HG03460 (cell line): Measurements from ENCODE around the gene PNP.
"Not testable (repeated sequence)": the region's sequence is repeated elsewhere in the genome, so short reads cannot be mapped to it uniquely, and the experiment has no call there.

Experiments used
- ATAC-seq: cut with Tn5 transposase; IDR thresholded peaks from one replicate; pipeline ENCODE4 v1.9.1; 2021; ENCODE audit not compliant: unreplicated experiment

The PNP gene

GRCh38 chr14:20469242-20469889 lies at the start of gene PNP:
PNP (plus strand) TSS chr14:20469406; CDS start chr14:20469525, 119 bp downstream.
- ATAC-seq = peak; percentile 92

GRCh38 chr14:20419419-20419818 lies 49.8 kb upstream of the PNP start:
- no peak for ATAC-seq

GRCh38 chr14:20421267-20421666 lies 47.9 kb upstream of the PNP start:
- no peak for ATAC-seq

DNA sequence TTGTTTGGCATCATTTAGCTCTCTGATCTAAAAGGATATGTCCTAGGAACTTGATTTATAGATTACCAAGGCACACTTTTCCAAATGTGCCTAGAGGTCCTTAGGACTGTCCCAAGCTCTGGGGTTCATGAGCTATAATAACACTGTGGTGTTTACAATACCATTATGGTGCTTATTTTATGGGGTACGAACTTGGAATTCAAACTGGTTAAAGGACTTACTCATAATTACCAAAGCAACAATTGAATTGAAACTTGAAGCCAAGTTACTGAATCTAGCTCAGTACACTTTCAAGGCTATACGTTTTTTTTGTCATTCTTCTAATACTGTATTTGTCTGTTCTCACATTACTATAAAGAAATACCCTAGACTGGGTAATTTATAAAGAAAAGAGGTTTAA lies 46.3 kb upstream of the PNP start:
- ATAC-seq = no peak

DNA sequence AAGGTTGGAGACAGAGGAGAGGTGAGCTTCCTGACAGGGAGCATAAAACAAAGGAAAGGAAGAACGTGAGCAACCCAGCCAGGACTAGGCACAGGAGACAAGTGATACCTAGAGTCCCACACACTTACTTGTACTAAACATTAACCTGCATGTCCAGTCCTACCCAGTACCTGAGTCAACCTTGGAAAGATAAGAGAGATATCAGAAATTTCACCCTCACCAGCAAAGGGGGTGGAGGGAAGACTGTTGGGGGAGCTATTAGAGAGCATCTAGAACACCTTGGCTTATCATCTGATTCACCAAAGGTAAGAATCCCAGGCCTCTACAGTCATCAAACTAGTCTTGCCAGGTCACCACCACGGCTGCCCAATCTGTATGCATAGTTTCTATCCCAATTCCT lies 44.4 kb upstream of the PNP start:
- no peak for ATAC-seq

DNA sequence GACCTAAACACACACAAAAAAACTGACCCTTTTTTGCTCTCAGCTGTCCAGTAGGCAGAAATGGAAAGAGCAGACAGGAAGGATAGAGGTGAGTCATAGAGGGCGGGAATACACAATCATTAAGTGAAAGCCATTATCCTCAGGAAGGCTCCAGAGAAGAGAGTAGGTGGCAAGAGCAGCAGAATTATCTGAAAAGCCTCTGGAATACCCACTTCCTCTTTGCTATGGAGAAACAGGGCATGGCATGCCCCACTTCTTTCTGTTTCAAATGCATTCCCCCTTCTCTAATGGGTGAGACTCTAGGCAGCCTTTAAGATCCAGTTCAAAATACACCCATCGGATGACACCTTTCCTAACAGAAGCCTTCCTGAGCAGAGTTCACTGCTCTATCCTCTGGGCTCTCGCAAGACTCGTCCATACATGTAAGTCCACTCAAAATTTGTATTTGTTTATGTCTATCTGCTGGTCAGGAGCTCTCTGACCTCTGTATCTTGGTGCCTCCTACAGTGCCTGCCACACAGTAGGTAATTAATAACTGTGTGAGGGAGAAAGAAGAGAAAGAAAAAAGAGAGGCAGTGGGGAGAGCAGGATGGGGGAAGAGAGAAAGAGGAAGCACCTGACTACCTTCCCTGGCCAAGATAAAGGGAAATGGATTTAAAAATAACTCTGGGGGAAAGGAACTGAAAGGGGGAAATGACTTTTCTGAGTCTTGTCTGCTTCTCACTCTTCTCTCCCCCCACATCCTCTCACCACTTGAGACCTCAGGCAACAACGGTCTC lies 41.8 kb upstream of the PNP start:
- peak; percentile 63 for ATAC-seq

DNA sequence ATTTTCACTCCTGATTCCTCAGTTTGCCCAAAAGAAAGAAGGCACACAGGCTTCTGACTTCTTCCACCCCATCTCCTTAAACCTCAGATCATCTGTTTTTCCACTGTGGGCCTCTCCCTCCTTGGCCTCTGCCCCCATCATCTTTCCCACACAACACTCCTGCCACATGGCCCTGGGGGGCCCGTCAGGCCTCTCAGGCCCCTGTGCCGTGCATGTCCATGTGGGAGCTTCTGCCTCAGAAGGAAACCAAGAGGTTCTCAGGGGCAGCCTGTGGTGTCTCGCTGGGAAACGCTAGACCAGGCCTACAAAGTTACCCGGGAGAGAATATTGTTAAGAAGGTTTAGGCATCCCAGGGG lies 41.2 kb upstream of the PNP start:
- ATAC-seq = peak; percentile 35

- ATAC-seq = no peak
These were observed 40.4 kb upstream of the PNP start for GRCh38 chr14:20428802-20429201.

GRCh38 chr14:20429801-20430669 lies 39.2 kb upstream of the PNP start:
- ATAC-seq = no peak

DNA sequence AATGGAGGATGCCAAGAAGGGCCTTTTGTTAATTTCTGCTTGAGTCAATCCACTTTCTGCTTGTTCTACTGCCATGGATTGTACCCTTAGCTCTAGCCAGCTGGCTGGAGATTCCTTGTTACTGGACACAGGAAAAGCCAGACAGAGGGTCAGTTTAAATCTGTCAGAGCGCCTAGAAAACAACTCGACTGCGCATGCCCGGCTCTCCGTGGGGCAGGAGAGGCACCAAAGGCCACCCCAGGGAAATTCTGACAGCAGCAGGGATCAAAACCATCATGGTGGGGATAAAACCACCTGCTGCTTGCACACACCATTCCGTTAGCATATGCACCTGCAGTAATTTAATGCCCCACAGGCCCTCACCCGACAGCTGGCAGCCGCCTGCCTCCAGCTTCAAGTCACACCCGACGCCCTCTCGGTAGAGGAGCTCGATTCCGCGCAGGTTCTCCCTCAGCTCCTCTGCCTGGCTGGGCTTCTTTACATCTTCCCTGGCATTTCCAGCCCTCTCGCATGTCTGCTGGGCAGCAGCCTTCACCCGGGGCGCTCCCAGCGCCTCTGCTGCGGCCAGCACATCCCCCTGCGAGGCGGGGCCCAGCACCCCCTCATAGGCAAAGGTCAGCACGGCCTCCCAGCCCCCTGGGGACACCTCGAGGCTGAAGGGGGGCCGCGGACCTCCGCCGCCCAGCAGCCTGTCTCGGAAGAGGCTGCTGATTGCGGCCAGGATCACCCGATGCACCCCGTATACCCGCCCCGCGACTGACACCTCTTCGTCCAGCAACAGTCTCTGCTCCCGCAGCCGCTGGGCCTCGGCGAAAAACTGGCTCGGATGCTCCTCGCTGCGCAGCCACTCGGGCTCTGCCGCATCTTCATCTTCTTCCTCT lies 34.3 kb upstream of the PNP start:
- no peak for ATAC-seq

GRCh38 chr14:20435582-20436362 lies 33.4 kb upstream of the PNP start, which contains the start of gene KLHL33:
KLHL33 (minus strand) TSS chr14:20436166; CDS start chr14:20435811, 355 bp downstream.
- ATAC-seq = no peak

- no peak for ATAC-seq
These were observed 32.8 kb upstream of the PNP start for GRCh38 chr14:20436363-20436755.

DNA sequence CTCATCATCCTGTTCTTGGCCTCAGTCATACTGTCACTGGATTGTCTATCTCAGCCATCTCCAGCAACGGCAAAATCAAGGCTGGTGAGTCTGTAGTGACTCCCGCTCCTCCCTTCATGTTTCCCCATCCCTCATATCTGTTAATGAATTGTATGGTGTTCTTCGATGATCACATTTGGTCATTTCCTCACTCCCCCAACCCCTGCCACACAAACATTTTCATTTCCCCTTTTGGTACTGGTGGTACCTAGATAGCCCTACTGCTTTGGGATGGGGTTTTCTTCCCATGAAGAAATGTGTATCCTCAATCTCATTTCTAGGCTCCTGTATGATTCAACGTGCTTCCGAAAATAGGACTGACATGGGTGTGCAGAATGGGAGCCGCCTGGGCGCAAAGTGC lies 30.5 kb upstream of the PNP start:
- no peak for ATAC-seq

DNA sequence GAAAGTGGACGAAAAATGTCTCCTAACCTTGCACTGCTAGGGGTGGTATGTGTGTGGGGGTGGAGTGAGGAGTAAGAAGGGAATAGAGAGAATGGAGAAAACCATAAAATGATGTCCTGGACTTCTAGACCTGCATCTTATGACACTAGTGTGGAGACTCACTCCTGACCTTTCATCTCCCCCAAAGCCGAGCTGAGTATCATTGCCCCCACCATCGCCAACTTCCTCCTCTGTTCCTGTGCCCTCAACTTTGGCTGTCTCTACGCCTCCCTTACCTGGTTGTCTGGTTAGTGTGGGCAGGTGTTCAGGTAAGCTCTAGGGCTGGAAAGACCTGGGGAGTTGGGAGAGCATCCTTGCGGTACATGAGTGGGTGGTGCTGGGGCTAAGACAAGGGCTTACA lies 28.7 kb upstream of the PNP start:
- ATAC-seq = no peak

DNA sequence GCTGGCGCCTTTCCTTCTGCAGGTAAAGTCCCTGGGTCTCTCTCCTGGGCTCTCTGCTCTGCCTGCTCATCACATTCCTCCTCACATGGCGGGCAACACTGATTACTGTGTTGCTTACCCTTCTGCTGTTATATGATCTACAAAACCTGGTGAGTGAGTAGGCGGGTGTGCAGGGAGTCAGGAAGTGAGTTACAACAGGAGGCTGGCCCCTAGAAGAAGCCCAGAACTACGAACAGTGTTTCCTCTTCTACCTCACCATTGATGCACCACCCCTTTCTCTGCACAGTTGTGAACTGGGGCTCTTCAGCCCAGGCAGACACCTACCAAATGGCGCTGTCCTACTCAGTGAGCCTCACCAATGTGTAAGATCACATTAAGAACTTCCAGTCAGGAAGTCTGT lies 28.3 kb upstream of the PNP start:
- ATAC-seq = no peak

GRCh38 chr14:20441461-20441860 lies 27.7 kb upstream of the PNP start:
- ATAC-seq = no peak

- ATAC-seq = not testable (repeated sequence)
These were observed 25.6 kb upstream of the PNP start for GRCh38 chr14:20443650-20444049.

GRCh38 chr14:20446889-20447288 lies 22.3 kb upstream of the PNP start:
- ATAC-seq = no peak

DNA sequence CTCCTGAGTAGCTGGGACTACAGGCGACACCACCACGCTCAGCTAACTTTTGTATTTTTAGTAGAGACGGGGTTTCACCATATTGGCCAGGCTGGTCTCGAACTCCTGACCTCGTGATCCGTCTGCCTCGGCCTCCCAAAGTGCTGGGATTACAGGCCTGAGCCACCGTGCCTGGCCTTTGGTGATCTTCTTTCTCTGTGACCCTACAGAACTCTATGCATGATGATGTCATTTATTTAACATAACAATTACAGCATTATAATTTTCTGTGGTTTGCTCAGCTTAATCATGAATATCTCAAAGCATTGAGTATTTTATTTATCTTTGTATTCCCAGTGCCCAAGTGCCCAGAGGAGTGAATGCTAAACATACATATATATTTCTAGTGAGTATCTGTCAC lies 16.4 kb upstream of the PNP start:
- not testable (repeated sequence) for ATAC-seq
